ENCODE measurements around the gene HCN2. TPM values are rescaled to one million over a fixed set of nuclear protein-coding genes. Genes with fewer than 3 reads are reported as not detected.

Gene HCN2
- total RNA-seq, 3 donors from 2014 or later: under 0.01 to 0.44 TPM; not detected in 1

DNA sequence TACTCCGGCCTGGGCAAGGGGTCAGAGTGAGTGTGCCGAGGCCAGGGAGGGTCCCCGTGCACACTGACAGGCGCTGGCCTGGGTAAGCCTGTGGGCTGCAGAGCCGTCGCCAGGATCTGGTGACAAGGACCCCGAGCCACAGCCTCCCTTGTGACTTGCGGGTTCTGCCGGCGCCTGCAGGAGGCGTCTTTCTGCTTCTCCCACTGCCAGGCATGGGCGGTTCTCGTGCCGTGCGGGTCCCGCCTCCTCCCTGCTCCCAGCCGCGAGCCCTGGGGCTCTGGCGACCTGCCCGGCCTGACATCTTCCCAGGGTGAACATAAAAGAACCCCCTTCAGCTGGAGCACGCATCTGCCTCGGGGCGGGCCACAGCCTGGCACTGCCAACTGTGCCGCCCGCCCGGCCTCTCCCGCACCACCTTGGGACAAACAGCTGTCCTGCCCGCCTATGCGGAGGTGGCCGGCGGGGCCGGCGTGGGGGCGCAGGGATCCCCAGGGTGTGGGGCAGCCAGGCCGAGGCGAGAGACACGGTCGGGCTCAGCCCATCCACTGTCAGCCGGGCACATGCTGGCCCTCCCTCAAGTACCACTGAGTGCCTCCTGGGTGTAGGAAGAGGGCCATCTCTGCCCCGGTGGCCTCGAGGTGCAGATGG lies 1.5 kb upstream of the HCN2 start:
- no peak for TF ChIP-seq POLR2A (IDR thresholded peaks at IDR 0.05)
- TF ChIP-seq POLR2AphosphoS5 (IDR thresholded peaks at IDR 0.05): no peak
- TF ChIP-seq, protein P1, sequence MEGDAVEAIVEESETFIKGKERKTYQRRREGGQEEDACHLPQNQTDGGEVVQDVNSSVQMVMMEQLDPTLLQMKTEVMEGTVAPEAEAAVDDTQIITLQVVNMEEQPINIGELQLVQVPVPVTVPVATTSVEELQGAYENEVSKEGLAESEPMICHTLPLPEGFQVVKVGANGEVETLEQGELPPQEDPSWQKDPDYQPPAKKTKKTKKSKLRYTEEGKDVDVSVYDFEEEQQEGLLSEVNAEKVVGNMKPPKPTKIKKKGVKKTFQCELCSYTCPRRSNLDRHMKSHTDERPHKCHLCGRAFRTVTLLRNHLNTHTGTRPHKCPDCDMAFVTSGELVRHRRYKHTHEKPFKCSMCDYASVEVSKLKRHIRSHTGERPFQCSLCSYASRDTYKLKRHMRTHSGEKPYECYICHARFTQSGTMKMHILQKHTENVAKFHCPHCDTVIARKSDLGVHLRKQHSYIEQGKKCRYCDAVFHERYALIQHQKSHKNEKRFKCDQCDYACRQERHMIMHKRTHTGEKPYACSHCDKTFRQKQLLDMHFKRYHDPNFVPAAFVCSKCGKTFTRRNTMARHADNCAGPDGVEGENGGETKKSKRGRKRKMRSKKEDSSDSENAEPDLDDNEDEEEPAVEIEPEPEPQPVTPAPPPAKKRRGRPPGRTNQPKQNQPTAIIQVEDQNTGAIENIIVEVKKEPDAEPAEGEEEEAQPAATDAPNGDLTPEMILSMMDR (IDR thresholded peaks at IDR 0.05): peak in 2 of 3 donors; percentile 22 to 52
- peak; percentile 52 to 84 for DNase-seq (ENCODE audit: low spot score in 2 of 2)
- peak overlapping the region in 1 of 3 donors; percentile 26 for H3K4me3 ChIP-seq
- peaks cover 17 to 53% of the 10 kb centered on the region in 2 donors for H3K27me3 ChIP-seq
- no peaks in the 10 kb centered on the region for H3K36me3 ChIP-seq
- no peak overlapping the region for H3K27ac ChIP-seq
- H3K4me1 ChIP-seq: peaks cover 6 to 7% of the 10 kb centered on the region in 2 donors
- intact Hi-C loops (cut with DNase I; ENCODE audit: low total_unique reads): no loop called here
- H3K9me3 ChIP-seq: no peaks in the 10 kb centered on the region

DNA sequence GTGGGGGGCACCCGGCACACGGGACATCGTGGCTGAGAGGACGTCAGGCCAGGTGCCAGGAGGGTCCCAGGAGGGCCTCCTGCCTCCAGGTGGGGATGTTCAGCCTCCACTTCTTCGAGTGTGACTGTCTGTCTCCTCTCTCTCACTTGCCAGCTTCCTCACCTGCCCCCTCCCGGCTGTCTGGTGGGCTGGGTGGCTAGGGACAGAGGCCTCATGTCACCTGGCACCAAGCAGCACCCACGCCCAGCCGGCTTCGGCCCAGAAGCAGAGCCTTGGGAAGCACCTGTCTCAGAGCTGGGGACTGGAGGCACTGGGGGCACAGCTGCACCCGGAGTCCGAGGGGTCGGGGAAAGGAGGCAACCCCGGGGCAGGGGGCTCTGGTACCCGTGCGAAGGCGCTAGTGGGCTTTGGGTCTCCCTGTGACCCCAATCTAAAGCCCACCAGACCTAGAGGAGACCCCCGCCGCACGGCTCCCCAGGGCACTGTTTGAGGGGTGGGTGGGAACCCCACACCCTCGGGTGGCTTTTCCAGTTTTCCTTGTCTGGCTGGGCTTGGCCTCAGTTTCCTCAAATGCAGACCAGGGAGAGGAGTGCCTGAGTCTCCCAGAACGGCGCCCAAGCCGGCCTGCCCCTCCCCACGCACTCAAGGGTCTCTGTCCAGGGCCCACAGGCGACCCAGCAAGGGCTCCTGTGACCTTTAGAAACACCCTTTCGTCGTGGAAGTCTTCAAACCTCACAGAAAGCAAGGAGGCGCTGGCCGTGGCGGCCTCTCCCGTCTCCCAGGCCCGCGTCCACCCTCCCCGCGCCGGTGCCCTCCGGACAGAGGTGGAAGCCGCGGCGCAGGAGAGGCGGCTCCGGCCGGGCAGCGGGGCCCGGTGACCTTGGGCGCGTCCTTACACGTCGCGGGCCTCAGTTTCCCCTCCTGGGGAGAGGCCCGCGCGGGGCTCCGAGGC lies 664 bp upstream of the HCN2 start:
- Histone ChIP-seq H3K36me3 (no peaks in the 10 kb centered on the region), H3K27me3 (peaks cover 17 to 59% of the 10 kb centered on the region in 2 donors), H3K27ac (no peak overlapping the region), H3K4me1 (peaks cover 6 to 7% of the 10 kb centered on the region in 2 donors), H3K4me3 (peak overlapping the region in 2 of 3 donors; percentile 16 to 46), H3K9me3 (no peaks in the 10 kb centered on the region)
- TF ChIP-seq POLR2A (IDR thresholded peaks at IDR 0.05) (no peak), POLR2AphosphoS5 (IDR thresholded peaks at IDR 0.05) (no peak)
- TF ChIP-seq, protein P1 (IDR thresholded peaks at IDR 0.05): no peak
- DNase-seq (ENCODE audit: low spot score in 2 of 2): no peak
- intact Hi-C loops (cut with DNase I; ENCODE audit: low total_unique reads): no loop called here

DNA sequence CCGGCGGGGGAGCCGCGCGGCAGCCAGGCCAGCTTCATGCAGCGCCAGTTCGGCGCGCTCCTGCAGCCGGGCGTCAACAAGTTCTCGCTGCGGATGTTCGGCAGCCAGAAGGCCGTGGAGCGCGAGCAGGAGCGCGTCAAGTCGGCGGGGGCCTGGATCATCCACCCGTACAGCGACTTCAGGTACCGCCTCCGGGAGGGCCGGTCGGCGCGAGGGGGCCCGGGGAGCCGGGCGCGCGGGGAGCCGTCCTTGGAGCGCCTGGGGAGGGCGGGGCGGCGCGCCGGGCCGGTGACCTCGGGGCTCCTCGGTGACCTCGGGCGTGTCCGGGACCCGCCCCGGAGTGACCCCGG lies 690 bp downstream of the HCN2 start:
- no peaks in the 10 kb centered on the region for H3K9me3 ChIP-seq
- no peak for TF ChIP-seq POLR2AphosphoS5 (IDR thresholded peaks at IDR 0.05)
- TF ChIP-seq POLR2A (IDR thresholded peaks at IDR 0.05): no peak
- TF ChIP-seq, protein P1 (IDR thresholded peaks at IDR 0.05): no peak
- peak overlapping the region in 2 of 3 donors; percentile 13 to 52 for H3K4me3 ChIP-seq
- intact Hi-C loops (cut with DNase I; ENCODE audit: low total_unique reads): no loop called here
- no peak overlapping the region for H3K27ac ChIP-seq
- peaks cover 17 to 64% of the 10 kb centered on the region in 2 donors for H3K27me3 ChIP-seq
- no peak for DNase-seq (ENCODE audit: low spot score in 2 of 2)
- H3K36me3 ChIP-seq: no peaks in the 10 kb centered on the region
- peaks cover 6 to 7% of the 10 kb centered on the region in 2 donors for H3K4me1 ChIP-seq

DNA sequence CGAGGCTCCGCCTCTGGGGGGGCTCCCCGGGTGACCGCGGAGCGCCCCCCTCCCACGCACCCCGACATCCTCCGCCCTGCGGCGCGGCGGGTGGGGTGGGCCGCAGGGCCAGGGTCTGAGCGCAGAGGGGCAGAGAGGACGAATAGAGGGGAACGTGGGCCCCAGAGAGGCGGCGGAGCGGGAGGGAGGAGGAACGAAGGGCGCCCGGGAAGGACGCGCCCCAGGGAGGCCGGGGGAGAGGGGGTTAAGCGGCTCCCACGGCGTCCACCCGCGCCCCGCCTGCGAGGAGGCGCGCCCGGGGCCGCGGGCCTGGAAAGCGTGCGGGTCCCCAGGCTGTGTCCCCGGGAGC lies 1.0 kb downstream of the HCN2 start:
- Histone ChIP-seq H3K4me3 (peak overlapping the region in 2 of 3 donors; percentile 13 to 52), H3K36me3 (no peaks in the 10 kb centered on the region), H3K27me3 (peaks cover 17 to 64% of the 10 kb centered on the region in 2 donors), H3K27ac (no peak overlapping the region), H3K4me1 (peaks cover 6 to 7% of the 10 kb centered on the region in 2 donors), H3K9me3 (no peaks in the 10 kb centered on the region)
- no peak for DNase-seq (ENCODE audit: low spot score in 2 of 2)
- intact Hi-C loops (cut with DNase I; ENCODE audit: low total_unique reads): no loop called here
- TF ChIP-seq POLR2A (IDR thresholded peaks at IDR 0.05): no peak
- TF ChIP-seq POLR2AphosphoS5 (IDR thresholded peaks at IDR 0.05): no peak
- TF ChIP-seq, protein P1 (IDR thresholded peaks at IDR 0.05): no peak

All from breast epithelium (tissue), 4 donors.